ENCODE data around the gene ATMIN. TPM values are rescaled to one million over a fixed set of nuclear protein-coding genes. Genes with fewer than 3 reads are reported as not detected.

ATMIN gene
- total RNA-seq, 1 experiment from 2014 or later = 54.5 TPM

Other genes starting within 250 kb of the ATMIN start
- gene CDYL2, start 231.2 kb upstream of the ATMIN start, total RNA-seq (2022) = 0.95 and 1.8 TPM in 2 replicates
- 94.1 and 101 TPM in 2 replicates for gene CMC2, start 29.0 kb upstream of the ATMIN start, total RNA-seq (2022)
- gene CENPN, start 28.6 kb upstream of the ATMIN start, total RNA-seq (2022) = 100 and 105 TPM in 2 replicates
- gene C16orf46, start 41.4 kb downstream of the ATMIN start, total RNA-seq (2022) = 0.70 and 0.95 TPM in 2 replicates
- gene GCSH, start 60.6 kb downstream of the ATMIN start, total RNA-seq (2022) = 105 and 115 TPM in 2 replicates
- gene BCO1, start 202.8 kb downstream of the ATMIN start, total RNA-seq (2022) = 0.91 and 1.0 TPM in 2 replicates

Data from Caco-2 (cell line).